GM21381 (cell line): Measurements from ENCODE around the gene STEAP3.

Source experiments
- ATAC-seq: cut with Tn5 transposase; IDR thresholded peaks from one replicate; pipeline ENCODE4 v1.9.1; 2021; ENCODE audit warnings: mild to moderate bottlenecking, moderate library complexity; ENCODE audit not compliant: unreplicated experiment

The STEAP3 gene

DNA sequence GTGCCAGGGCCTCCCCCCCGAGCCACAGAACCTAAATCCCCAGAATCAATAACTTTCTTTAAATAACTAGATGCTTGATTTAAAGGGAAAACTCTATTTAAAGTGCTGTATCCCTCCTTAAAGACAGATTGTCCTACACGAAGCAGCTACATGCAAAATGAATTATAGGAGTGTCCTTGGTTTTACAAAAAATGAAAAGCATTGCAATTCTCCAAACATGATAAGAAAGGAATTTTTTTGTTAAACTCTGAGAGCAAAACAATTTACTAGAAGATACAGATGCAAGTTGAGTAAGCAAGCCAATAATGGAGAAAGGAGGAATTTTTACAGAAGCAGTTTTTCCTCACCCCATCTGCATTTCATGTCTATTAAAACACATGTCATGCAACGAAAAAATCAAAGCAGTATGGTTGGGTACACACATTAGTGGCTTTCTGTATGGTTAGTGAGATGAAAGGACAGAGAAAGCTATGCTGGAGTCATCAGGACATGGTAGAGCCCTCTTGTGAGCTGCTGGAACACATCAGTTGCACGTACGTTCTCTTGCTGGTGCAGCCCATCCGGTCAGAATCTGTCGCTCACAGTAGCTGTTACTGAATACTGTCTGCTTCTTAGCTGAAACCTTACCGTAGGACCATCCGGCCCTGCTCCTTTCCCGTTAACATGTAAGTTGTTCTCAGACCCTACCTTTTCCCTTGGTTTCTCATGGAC is 25.9 kb upstream of the STEAP3 start:
- no peak for ATAC-seq

DNA sequence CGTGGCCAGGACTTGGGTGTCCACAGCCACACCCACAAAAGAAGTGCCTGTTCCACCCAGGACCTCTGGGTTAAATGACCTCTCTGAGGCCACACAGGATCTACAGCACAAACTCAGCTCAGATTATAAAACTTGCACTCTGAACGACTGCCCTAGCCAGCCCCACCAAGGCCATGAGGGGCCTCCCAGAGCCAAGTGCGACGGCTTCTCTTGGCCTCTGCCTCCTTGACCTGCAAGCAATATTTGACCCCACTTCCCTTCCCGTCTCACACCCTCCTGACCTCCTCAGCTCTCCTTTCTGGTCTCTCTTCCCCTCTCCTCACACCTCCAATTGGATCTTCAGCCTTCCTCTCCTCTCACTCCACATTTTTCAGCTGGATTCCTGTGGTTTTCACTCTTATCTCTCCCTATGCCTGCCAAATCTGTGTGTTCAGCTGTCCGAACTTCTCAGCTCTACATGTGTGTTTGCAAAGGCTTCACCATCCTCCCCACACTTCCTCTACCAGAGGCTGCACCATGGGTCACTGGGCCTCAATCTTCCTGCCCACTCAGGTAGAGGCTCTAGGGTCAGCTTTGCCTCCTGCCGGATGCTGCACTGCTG is 25.3 kb upstream of the STEAP3 start:
- no peak for ATAC-seq

- ATAC-seq: no peak
These were observed 21.8 kb upstream of the STEAP3 start for GRCh38 chr2:119201815-119202214.

DNA sequence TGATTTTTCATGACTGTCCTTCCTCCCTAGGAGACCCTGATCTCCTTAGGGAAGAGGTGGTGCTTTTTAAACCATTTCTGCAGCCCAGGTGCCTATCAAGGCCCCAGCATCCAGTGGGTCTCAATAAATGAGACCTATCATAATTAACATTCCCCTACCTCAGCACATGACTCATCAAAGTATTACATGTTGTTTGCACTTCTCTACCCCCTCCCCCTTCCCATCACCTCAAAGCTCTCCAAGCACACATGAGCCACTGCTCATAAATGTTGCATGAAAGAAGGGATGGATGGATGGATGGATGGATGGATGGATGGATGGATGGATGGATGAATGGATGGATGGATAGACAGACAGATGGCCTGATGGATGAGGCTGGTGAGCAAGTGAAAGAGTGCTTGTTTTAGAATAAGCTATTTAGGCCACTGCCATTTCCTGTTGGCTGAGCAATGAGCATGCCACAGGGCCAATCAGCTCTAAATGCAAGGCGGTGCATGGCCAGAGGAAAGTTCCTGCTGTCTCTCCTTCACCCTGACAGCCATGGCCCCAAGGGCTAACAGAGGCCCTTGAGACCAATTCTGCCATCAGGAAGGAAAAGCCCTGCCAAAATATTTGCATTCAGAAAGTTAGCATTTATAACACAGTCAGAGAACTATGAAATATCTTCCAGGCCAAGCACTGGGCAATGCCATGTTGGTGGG is 20.9 kb upstream of the STEAP3 start:
- no peak for ATAC-seq

GRCh38 chr2:119204525-119204924 is 19.1 kb upstream of the STEAP3 start:
- no peak for ATAC-seq

DNA sequence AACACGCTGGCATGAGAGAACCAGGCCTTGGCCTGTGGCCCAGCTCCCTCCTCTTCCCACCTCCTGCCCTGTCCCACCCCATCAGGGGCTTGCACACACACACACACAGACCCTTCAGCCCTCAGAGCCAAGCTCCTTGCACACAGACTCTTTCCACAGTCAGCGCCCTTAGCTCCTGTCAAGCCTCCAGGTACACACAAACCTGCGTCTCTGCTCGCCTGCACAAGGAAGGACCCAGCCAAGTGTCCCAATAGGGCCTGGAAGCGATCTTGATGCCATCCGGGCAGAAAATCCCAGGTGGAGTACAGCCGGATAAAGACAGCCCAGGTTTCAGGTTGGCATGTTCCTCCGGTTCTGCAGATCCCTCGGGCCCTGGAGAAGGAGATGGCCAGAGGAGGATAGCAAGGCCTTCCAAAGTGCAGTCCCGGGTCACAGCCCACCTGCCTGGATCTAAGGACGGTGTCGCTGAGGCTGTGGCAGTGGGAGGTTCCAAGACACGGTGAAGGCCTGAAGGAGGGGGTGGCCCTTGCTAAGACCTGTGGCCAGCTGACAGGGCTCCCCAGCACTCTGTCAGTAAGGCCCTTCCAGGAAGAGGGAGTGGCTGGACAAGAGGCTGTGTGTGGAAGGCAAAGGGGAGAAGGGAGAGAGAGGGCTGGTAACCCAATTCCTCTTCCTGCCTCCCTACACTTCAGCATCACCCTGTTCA is 18.5 kb upstream of the STEAP3 start:
- no peak for ATAC-seq

DNA sequence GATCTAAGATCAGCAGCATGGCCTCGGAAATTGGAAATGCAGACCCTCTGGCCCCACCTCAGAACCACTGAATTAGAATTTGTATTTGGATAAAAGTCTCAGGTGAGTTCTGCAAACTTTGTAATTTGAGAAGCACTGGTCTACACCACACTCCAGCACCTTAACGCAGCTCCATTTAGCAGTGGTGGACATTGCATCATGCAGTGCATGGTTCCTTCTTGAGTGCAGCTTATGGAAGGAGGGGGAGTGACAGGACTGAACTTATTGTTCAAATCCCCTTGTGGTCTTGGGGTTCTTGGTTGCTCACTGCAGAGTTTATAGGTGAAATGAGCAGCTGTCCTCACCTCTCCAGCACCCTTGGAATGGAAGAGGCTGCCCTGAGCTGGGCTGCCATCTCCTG is 17.4 kb upstream of the STEAP3 start:
- ATAC-seq: no peak

- ATAC-seq: no peak
These were observed 16.2 kb upstream of the STEAP3 start for GRCh38 chr2:119207447-119207846.

GRCh38 chr2:119208791-119209203 is 14.8 kb upstream of the STEAP3 start:
- no peak for ATAC-seq

DNA sequence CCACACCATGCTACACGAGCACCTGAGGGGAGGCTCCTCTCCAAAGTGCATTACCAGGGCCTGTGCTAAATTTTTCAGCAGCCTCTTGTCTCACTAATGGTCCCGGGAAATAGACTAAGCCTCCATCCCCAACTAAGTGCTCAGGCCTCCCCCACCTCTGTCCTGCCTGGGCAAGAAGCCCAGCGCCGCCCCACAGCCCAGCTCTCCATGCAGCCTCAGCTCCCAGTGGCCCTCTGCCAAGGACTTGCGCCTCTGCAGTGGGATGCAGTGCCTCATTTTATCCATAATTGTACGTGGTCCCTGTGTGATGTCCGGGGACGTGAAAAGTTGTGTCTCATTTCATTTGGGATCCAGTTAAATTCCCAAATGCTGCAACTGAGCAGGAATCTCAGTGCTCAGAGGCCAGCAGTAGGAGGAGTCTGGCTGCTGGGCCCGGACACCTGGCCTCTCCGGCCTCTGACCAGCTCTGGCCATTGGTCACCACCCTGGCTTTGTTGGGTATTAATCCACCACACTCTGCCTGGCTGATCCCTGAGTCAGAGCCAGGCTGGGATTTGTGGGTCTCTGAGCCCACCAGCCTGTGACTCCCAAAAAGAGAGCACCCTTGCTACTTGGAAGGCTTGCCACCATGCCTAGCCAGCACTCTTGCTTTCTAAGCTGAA is 11.4 kb upstream of the STEAP3 start:
- no peak for ATAC-seq

DNA sequence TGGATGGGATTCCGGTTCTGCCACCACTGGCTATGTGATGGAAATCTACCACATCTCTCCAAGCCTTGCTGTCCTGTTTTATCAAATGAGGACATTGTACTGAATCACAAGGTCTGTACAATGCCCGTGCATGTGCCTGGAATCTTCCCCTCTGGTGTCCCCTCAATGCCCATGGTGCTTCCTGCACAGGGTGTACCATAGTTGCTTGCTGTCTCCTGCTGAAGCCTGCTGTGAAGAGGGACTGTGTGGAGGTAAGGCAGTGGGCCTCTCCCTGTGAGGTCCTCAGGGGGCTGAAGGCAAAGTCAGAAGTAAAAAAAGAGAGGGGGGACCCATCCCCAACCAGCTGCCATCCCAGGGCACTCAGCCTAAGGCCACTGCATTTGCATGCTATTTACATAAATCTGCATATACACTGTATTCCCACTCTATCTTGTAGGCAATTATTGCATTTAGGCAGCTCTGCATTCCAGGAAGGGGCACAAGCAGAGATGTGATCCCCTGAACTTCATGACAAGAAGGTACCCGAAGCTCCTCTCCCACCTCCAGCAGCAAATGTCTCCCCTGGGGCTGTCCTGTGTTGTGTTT is 9.1 kb upstream of the STEAP3 start:
- ATAC-seq: no peak

- no peak for ATAC-seq
These were observed 6.6 kb upstream of the STEAP3 start for GRCh38 chr2:119216994-119217393.

- no peak for ATAC-seq
These were observed 5.1 kb upstream of the STEAP3 start for GRCh38 chr2:119218478-119219064.

GRCh38 chr2:119219873-119220272 is 3.8 kb upstream of the STEAP3 start:
- no peak for ATAC-seq

- ATAC-seq: no peak
These were observed 2.8 kb upstream of the STEAP3 start for GRCh38 chr2:119220720-119221301.

- ATAC-seq: no peak
These were observed 2.0 kb upstream of the STEAP3 start for GRCh38 chr2:119221609-119222008.

GRCh38 chr2:119222213-119222612 is 1.4 kb upstream of the STEAP3 start:
- no peak for ATAC-seq

- no peak for ATAC-seq
These were observed 642 bp upstream of the STEAP3 start for GRCh38 chr2:119222863-119223520.

DNA sequence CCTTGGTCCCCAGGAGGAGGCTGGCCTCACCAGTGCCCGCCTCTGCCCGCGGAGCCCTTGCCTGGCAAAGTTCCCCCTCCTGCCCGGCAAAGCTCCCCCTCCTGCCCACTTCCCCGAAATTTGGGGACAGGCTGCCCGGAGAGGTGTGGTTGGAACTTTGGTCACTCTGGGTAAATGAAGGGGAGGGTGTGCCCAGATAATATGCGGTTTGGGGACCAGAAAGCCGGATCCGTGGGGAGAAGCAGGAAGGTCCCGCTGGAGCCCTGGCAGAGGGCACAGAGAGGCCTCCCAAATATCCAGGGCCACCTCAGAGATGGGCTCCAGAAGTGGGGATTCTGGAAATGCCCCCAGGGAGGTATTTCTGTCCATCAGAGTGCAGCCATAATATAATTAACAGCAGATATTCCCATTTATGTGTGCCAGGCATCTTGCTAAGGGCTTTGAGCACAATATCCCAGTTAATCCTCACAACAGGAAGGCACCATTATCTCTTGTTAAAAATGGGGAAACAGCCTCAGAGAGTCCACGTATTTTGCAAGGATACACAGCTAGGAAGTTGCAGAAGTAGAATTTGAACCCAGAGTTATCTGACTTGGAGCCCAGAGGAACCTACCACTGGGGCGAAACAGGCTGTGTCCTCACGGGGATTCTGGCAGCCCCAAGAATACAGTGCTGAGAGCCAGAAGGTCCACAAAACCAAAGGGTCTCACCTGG is 914 bp downstream of the STEAP3 start:
- no peak for ATAC-seq
